Activated T-cell treated with anti-CD3 and anti-CD28 coated beads, Interleukin-2, amount 50 U/mL, for 4 hours (primary cell): Measurements from ENCODE around the gene DYNC1I2. TPM values are rescaled to one million over a fixed set of nuclear protein-coding genes. Genes with fewer than 3 reads are reported as not detected.

Experiments
- total RNA-seq, 3 donors: library from RNA; stranded (reverse); gene quantifications; one replicate each; pipeline ENCODE4 v1.2.1, GENCODE V29; 2021

Gene DYNC1I2
- total RNA-seq, 3 donors from 2014 or later, result 37.3 to 43.2 (median 41.1) TPM

Other genes with a start within 250 kb of the DYNC1I2 start
- gene CYBRD1, start 165.0 kb upstream of the DYNC1I2 start, total RNA-seq, result 1 to 10 TPM in 1 of 3 donors, under 1 TPM in 2; 0.13 to 1.6 (median 0.63) TPM
- gene SLC25A12, start 206.8 kb downstream of the DYNC1I2 start, total RNA-seq, result 10 to 100 TPM; 22.5 to 27.6 (median 26.3) TPM
- gene HAT1, start 235.0 kb downstream of the DYNC1I2 start, total RNA-seq, result 10 to 100 TPM; 75.7 to 77.6 (median 76.6) TPM